Stimulated activated CD8-positive, alpha-beta memory T cell treated with anti-CD3 and anti-CD28 coated beads, Interleukin-2, amount 100 ng/mL, for 48 hours (primary cell): ENCODE measurements around the gene ITGB5.

ENCODE experiments used
- DNase-seq, 2 donors: peaks; one replicate each; pipeline ENCODE4 v3.0.0-alpha.2; 2020; ENCODE audit warnings: low read depth in 2 of 2

ITGB5 gene

GRCh38 chr3:124887177-124887931 lies at the start of gene ITGB5:
ITGB5 (minus strand) TSS chr3:124887365; CDS start chr3:124887000, 365 bp downstream.
- DNase-seq: peak in 1 of 2 donors; percentile 17

GRCh38 chr3:124935794-124936542 lies 48.8 kb upstream of the ITGB5 start:
- no peak for DNase-seq

- DNase-seq: no peak
These were observed 48.1 kb upstream of the ITGB5 start for GRCh38 chr3:124935264-124935663.

GRCh38 chr3:124934577-124934976 lies 47.4 kb upstream of the ITGB5 start, which contains the start of gene MUC13:
MUC13 (minus strand) TSS chr3:124934751; CDS start chr3:124934712, 39 bp downstream.
- no peak for DNase-seq

GRCh38 chr3:124928333-124929202 lies 41.4 kb upstream of the ITGB5 start:
- DNase-seq: peak; percentile 18 to 40

GRCh38 chr3:124927574-124928045 lies 40.4 kb upstream of the ITGB5 start:
- DNase-seq: no peak

GRCh38 chr3:124926426-124927101 lies 39.4 kb upstream of the ITGB5 start:
- no peak for DNase-seq

- no peak for DNase-seq
These were observed 37.6 kb upstream of the ITGB5 start for GRCh38 chr3:124924741-124925140.

- no peak for DNase-seq
These were observed 36.7 kb upstream of the ITGB5 start for GRCh38 chr3:124923833-124924232.

GRCh38 chr3:124920718-124921117 lies 33.6 kb upstream of the ITGB5 start:
- DNase-seq: no peak

- DNase-seq: no peak
These were observed 32.6 kb upstream of the ITGB5 start for GRCh38 chr3:124919756-124920155.

GRCh38 chr3:124918524-124918923 lies 31.4 kb upstream of the ITGB5 start:
- no peak for DNase-seq

- DNase-seq: no peak
These were observed 29.8 kb upstream of the ITGB5 start for GRCh38 chr3:124916837-124917409.

GRCh38 chr3:124915254-124915653 lies 28.1 kb upstream of the ITGB5 start:
- no peak for DNase-seq

GRCh38 chr3:124907957-124908356 lies 20.8 kb upstream of the ITGB5 start:
- DNase-seq: no peak

- no peak for DNase-seq
These were observed 17.8 kb upstream of the ITGB5 start for GRCh38 chr3:124904835-124905492.

GRCh38 chr3:124903896-124904834 lies 17.0 kb upstream of the ITGB5 start:
- no peak for DNase-seq

GRCh38 chr3:124896824-124897526 lies 9.8 kb upstream of the ITGB5 start:
- no peak for DNase-seq

- DNase-seq: no peak
These were observed 8.6 kb upstream of the ITGB5 start for GRCh38 chr3:124895756-124896155.
